Breast epithelium (tissue), 4 donors: ENCODE data around the gene RGS3. TPM values are rescaled to one million over a fixed set of nuclear protein-coding genes. Genes with fewer than 3 reads are reported as not detected.

ENCODE experiments used
- DNase-seq, 2 donors: peaks; one replicate each; pipeline ENCODE4 v3.0.0-alpha.2; 2019; ENCODE audit warnings: low spot score in 2 of 2
- H3K27ac ChIP-seq, 2 donors: fragments of 200-600 bp; sonication (generic) in 1 of 2; one replicate each; pipeline ENCODE4 v1.5.1; 2016 to 2019; ENCODE audit warnings: mild to moderate bottlenecking in 1 of 2
- H3K27me3 ChIP-seq, 2 donors: fragments of 200-600 bp; sonication (generic) in 1 of 2; one replicate each; pipeline versions ENCODE4 v1.5.1 to v1.6.0; 2017 to 2019; ENCODE audit warnings: control low read depth in 1 of 2, mild to moderate bottlenecking in 1 of 2
- H3K36me3 ChIP-seq: fragments of 200-600 bp; one replicate; pipeline ENCODE4 v1.5.1; 2019
- H3K4me1 ChIP-seq, 2 donors: fragments of 200-600 bp; sonication (generic); one replicate each; pipeline ENCODE4 v1.5.1; 2016 to 2019; ENCODE audit warnings: control low read depth in 1 of 2
- H3K4me3 ChIP-seq, 3 donors: fragments of 200-600 bp; sonication (generic); 1 replicate in 2 of 3; 2 replicates in 1 of 3; pipeline ENCODE4 v1.5.1; 2016 to 2019; ENCODE audit warnings: mild to moderate bottlenecking in 3 of 3, moderate library complexity in 2 of 3
- H3K9me3 ChIP-seq, 2 donors: fragments of 200-600 bp; sonication (generic) in 1 of 2; one replicate each; pipeline ENCODE4 v1.5.1; 2016 to 2019; ENCODE audit warnings: control low read depth in 1 of 2
- CTCF ChIP-seq, 3 donors: fragments of 450-650 bp; IDR thresholded peaks; one replicate each; pipeline ENCODE4 v1.5.1; 2016 to 2017; ENCODE audit warnings: antibody characterized with exemption in 3 of 3, mild to moderate bottlenecking in 3 of 3, moderate library complexity in 3 of 3
- POLR2A ChIP-seq: fragments of 450-650 bp; IDR thresholded peaks from one replicate; pipeline ENCODE4 v1.6.1; 2016; ENCODE audit warnings: antibody characterized with exemption, mild to moderate bottlenecking, moderate library complexity
- POLR2AphosphoS5 ChIP-seq, 3 donors: sonication (generic); formaldehyde crosslinking; IDR thresholded peaks; one replicate each; pipeline ENCODE4 v1.6.1; 2017; ENCODE audit warnings: antibody characterized with exemption in 3 of 3
- intact Hi-C: fragments of 100-400 bp; cut with DNase I; formaldehyde crosslinking; loops from one replicate; pipeline ENCODE4 v1.15.1; 2023; ENCODE audit warnings: low total_unique reads
- total RNA-seq, 3 donors: library from RNA; depleted of rRNA; stranded (reverse); fragments of >200 nt; gene quantifications; one replicate each; pipeline ENCODE4 v1.1.0, GENCODE V29; 2016

RGS3 gene
- total RNA-seq, 3 donors from 2014 or later: 31.7 to 49.0 (median 35.4) TPM

GRCh38 chr9:113465599-113466140 lies 2.1 kb downstream of the RGS3 start:
- Histone ChIP-seq H3K27me3 (peaks cover 0 to 3% of the 10 kb centered on the region in 2 donors), H3K4me3 (no peak overlapping the region), H3K4me1 (no peaks in the 10 kb centered on the region), H3K9me3 (no peaks in the 10 kb centered on the region), H3K27ac (no peak overlapping the region), H3K36me3 (no peaks in the 10 kb centered on the region)
- intact Hi-C loops: no loop called here
- TF ChIP-seq POLR2AphosphoS5 (IDR thresholded peaks at IDR 0.05) (no peak), CTCF (IDR thresholded peaks at IDR 0.05) (no peak), POLR2A (no peak)
- DNase-seq: no peak

- H3K27me3 ChIP-seq: peaks cover 0 to 3% of the 10 kb centered on the region in 2 donors
- H3K4me3 ChIP-seq: no peak overlapping the region
- DNase-seq: no peak
- H3K36me3 ChIP-seq: no peaks in the 10 kb centered on the region
- H3K9me3 ChIP-seq: no peaks in the 10 kb centered on the region
- intact Hi-C loops: no loop called here
- no peaks in the 10 kb centered on the region for H3K4me1 ChIP-seq
- no peak overlapping the region for H3K27ac ChIP-seq
- TF ChIP-seq POLR2A (no peak), CTCF (IDR thresholded peaks at IDR 0.05) (no peak), POLR2AphosphoS5 (IDR thresholded peaks at IDR 0.05) (no peak)
Measured at GRCh38 chr9:113467183-113467582, 3.7 kb downstream of the RGS3 start.

- H3K27me3 ChIP-seq: peaks cover 0 to 2% of the 10 kb centered on the region in 2 donors
- no peak for TF ChIP-seq POLR2AphosphoS5 (IDR thresholded peaks at IDR 0.05)
- H3K36me3 ChIP-seq: no peaks in the 10 kb centered on the region
- DNase-seq: no peak
- H3K27ac ChIP-seq: no peak overlapping the region
- no peak overlapping the region for H3K4me3 ChIP-seq
- H3K9me3 ChIP-seq: no peaks in the 10 kb centered on the region
- no peaks in the 10 kb centered on the region for H3K4me1 ChIP-seq
- intact Hi-C loops: no loop called here
Measured at GRCh38 chr9:113468716-113469448, 5.4 kb downstream of the RGS3 start.

GRCh38 chr9:113471143-113471542 lies 7.6 kb downstream of the RGS3 start:
- H3K27me3 ChIP-seq: no peaks in the 10 kb centered on the region
- no peak overlapping the region for H3K27ac ChIP-seq
- H3K4me3 ChIP-seq: no peak overlapping the region
- no peak for TF ChIP-seq POLR2AphosphoS5 (IDR thresholded peaks at IDR 0.05)
- TF ChIP-seq CTCF (IDR thresholded peaks at IDR 0.05): no peak
- no peak for TF ChIP-seq POLR2A
- no peaks in the 10 kb centered on the region for H3K36me3 ChIP-seq
- no peaks in the 10 kb centered on the region for H3K4me1 ChIP-seq
- DNase-seq: no peak
- intact Hi-C loops: no loop called here
- H3K9me3 ChIP-seq: no peaks in the 10 kb centered on the region

- intact Hi-C loops: no loop called here
- Histone ChIP-seq H3K9me3 (no peaks in the 10 kb centered on the region), H3K4me1 (no peaks in the 10 kb centered on the region), H3K27ac (no peak overlapping the region), H3K4me3 (no peak overlapping the region), H3K27me3 (no peaks in the 10 kb centered on the region), H3K36me3 (no peaks in the 10 kb centered on the region)
- DNase-seq: no peak
- TF ChIP-seq POLR2A: no peak
- TF ChIP-seq CTCF (IDR thresholded peaks at IDR 0.05): no peak
- no peak for TF ChIP-seq POLR2AphosphoS5 (IDR thresholded peaks at IDR 0.05)
Measured at GRCh38 chr9:113471566-113471965, 8.0 kb downstream of the RGS3 start.
